GM19468 (cell line): ENCODE results near the gene MED9.
"Not testable (repeated sequence)": the region's sequence is repeated elsewhere in the genome, so short reads cannot be mapped to it uniquely, and the experiment has no call there.

Experiments
- ATAC-seq: cut with Tn5 transposase; IDR thresholded peaks from one replicate; pipeline ENCODE4 v1.9.1; 2021; ENCODE audit warnings: mild to moderate bottlenecking, moderate library complexity, moderate number of reproducible peaks; ENCODE audit not compliant: unreplicated experiment; ENCODE audit errors: extremely low read depth

Gene MED9, protein sequence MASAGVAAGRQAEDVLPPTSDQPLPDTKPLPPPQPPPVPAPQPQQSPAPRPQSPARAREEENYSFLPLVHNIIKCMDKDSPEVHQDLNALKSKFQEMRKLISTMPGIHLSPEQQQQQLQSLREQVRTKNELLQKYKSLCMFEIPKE

GRCh38 chr17:17476865-17477467, at the start of gene MED9:
Gene MED9 (plus strand): TSS chr17:17477000. CDS start chr17:17477042, 42 bp downstream.
- ATAC-seq, result no peak

DNA sequence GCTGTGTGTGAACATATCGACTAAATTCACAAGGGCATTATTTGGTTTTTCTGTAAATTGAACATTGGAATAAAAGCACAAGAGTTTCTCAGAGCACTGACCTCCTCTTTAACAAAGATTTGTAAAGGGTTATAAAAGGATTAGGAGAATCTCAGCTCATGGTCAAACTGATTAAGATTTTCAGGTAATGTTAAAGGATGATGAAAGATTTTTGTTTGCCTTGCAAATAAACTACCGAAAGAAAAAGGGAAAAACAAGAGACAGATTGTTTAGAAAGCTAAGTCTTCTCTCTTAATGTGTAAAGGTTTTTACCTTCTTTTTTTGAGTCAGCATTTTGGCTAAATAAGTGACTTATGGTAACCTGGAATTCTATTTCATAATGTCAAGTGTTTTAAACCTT, 47.6 kb upstream of the MED9 start:
- no peak for ATAC-seq

- not testable (repeated sequence) for ATAC-seq
Observed at GRCh38 chr17:17430924-17431323, 45.9 kb upstream of the MED9 start.

GRCh38 chr17:17431605-17432004, 45.2 kb upstream of the MED9 start:
- ATAC-seq, result no peak

- no peak for ATAC-seq
Observed at GRCh38 chr17:17433000-17433703, 43.6 kb upstream of the MED9 start.

GRCh38 chr17:17434477-17434876, 42.3 kb upstream of the MED9 start:
- ATAC-seq, result no peak

DNA sequence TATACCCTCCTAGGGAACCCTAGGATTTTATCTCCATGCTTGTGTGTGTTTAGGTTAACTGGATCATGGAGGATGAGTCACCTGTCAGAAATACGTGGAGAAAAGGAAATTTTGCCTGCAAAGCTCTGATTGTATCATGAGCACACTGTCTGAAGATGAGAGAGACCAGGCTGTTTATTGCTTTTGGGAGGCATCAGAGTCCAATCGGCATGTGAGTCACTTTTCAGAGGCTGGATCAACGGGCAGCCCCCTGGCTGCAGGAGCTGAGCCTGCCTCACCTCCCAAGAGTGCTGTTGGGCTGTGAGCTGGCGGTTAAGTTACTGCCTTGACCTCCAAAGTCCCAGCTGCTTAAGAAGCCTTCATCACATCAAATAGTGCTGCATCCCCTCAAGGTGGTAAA, 41.5 kb upstream of the MED9 start:
- ATAC-seq, result no peak

GRCh38 chr17:17437461-17437860, 39.3 kb upstream of the MED9 start:
- ATAC-seq, result no peak

- no peak for ATAC-seq
Observed at GRCh38 chr17:17437893-17438292, 38.9 kb upstream of the MED9 start.

GRCh38 chr17:17440010-17440843, 36.6 kb upstream of the MED9 start:
- no peak for ATAC-seq

DNA sequence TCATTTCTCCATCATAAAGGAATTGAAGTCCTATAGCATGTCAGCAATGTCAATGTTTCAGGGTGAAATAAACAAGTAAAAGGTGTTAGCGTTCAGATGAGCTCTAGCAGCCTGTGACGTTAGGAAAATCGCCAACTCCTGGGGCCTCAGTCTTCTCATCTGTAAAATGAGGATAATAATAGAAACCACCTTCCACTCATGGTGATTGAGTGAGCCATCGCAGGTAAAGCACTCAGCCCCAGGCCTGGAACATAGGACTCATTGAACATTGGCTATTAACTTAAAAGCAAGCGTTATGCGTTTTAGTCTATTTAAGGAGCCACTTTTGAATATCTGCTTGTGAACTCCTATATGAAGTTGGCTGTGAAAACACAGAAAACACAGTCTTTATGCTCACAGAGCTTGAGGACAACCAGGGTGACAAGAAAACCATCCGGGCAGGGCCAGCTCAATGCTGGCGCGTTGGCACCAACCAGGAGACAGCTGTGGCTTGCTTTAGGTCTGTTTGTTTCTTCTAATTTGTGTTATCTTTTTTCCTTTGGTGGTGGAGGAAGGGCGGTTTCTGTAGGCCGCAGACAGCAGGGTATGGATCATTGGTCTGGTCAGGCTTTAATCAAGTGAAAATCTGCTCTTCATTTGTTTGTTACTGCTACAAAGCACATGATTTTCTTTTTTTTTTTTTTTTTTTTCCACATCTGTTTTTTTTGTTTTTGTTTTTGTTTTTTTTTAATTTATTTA, 35.7 kb upstream of the MED9 start:
- no peak for ATAC-seq

- no peak for ATAC-seq
Observed at GRCh38 chr17:17443173-17443572, 33.6 kb upstream of the MED9 start.

DNA sequence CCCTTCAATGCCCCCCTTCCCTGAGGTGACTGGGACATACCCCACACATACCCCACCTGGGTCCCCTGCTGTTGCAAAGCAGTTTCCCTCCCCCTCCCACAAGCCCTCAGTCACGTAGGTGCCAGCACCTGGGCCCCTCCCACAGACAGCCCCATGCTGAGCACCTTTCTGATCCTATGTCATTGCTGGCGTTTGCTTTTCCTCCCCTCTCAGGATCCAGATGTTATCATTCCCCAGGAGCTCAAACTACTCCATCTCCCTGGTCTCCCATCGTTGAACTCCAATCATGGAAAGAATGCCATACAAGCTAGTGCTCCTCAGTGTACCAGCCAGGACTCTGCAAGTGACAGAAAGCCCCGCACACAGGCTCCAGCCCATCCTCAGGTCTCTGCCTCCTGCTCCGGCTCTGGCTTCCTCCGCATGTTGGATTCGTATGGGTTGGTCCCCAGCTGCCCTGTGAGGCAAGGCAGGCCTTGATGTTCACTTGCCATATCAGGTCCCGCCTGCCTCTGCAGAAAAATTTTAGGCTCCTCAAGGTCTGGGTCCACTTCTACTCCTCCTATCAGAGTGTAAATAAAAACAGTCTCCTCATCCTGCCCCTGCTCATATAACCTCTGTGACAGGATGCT, 31.4 kb upstream of the MED9 start:
- ATAC-seq, result no peak

GRCh38 chr17:17445925-17446665, 30.7 kb upstream of the MED9 start:
- no peak for ATAC-seq

DNA sequence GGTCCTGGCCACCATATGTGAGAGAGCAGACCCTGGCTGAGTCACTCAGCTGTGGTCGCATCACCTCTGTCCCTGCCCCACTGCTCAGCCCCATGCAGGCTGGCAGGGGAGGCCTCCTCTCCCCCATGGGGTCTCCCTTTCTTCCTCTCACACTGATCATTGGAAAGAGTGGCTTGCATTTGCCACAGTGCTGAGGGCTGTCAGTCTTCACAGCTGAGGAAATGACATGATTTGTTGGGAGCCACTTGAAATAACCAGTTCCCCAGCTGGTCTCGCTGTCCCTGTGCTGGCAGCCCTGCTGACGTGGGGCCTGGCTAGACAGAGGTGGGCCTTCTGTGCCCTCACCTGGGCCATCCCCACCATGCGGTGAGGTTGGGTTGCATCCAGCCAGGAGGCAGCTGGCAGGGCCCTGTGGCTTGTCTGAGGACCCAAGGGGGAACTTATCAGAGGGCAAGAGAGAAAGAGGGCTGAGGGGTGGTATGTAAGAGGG, 30.1 kb upstream of the MED9 start:
- no peak for ATAC-seq

DNA sequence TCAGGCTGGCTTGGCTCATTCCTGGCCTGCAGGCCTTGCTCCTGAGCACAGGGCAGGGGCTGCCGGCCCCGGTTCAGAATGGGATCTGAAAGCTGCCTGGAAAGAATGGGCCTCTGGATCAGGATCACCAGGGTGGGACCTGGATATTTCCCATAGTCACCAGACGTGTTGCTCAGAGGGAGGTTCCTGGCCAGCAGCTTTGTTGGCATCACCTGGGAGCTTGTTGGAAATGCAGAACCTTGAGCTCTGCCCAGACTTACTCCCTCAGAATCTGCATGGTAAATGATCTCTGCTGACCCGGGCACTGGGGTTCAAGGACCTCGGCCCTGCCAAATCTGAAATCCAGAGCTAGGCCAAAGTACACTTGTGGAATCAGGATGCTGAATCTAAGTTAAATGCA, 29.5 kb upstream of the MED9 start:
- ATAC-seq, result no peak

- no peak for ATAC-seq
Observed at GRCh38 chr17:17448076-17448475, 28.7 kb upstream of the MED9 start.

DNA sequence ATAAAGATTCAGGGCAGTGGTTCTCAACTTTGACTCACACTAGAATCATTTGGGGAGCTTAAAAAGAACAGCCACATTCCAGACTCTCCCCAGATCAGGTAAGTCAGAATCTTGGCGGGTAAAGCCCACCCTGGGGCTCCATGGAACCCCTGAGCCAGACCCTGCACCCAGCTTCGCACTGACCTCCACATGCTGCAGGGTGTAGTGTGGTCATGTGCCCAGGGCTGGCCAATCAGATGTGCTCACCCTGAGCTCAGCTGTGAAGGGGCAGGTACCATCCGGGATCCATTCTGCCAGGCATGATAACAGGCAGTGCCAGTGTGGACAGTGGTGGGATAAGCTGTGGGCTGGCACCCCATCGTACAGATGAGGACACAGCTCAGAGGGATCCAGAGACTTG, 28.1 kb upstream of the MED9 start:
- ATAC-seq, result no peak

GRCh38 chr17:17453088-17453487, 23.7 kb upstream of the MED9 start:
- ATAC-seq, result no peak
